HG02970 (cell line): Measurements from ENCODE around the gene HBS1L.

Source experiments
- ATAC-seq: cut with Tn5 transposase; IDR thresholded peaks from one replicate; pipeline ENCODE4 v1.9.1; 2021; ENCODE audit warnings: mild to moderate bottlenecking, moderate library complexity, moderate number of reproducible peaks; ENCODE audit not compliant: unreplicated experiment, low FRiP score

The HBS1L gene

DNA sequence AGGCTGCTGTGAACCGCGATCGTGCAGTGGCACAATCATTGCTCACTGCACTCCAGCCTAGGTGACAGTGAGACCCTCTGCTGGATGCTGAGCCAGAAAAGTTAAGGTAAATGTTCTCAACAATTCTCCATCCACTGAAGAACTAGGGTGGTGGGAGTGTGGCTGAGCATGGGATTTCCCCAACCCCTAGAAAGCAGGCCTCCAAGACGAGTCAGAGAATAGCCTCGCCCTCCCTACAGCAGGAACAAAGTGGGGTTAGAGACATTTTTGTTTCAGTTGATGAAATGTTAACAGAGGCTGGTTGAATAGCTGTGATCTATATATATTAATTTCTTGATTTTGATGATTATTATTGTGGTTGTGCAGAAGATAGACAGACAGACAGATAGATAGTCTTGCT is 98.6 kb downstream of the HBS1L start:
- no peak for ATAC-seq

DNA sequence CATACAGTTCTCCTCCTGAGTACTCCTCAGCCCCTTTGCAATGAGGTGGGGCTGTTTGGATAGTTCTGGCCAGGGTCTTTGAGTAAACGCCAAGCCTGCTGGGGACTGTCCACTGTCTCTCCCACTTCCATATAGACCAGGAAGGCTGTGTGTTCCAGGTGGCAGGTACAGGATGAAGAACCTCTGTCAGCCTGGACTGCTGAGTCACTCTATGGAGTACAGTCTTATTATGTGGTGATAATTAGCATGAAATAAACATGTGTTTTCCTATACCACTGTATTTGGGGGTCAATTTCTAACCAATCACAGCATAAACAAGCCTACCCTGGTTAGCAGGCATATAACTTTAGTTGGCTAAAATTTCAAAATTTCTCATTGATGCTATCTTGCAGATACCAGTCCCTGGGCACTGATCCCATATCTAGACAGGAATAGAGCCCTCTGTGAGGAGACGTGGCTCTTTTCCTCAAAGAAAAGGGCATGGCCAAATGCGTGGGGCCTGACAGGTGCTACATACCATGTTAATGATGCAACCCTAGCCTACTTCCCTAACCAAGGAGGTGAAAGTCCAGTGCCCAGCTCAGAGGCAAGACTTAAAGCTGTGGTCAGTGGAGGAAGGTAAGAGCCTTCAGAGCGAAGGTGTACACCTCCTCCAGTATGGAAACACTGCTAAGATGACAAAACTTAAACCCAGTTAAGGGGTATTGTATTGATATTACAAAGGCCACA is 100.2 kb downstream of the HBS1L start:
- no peak for ATAC-seq

DNA sequence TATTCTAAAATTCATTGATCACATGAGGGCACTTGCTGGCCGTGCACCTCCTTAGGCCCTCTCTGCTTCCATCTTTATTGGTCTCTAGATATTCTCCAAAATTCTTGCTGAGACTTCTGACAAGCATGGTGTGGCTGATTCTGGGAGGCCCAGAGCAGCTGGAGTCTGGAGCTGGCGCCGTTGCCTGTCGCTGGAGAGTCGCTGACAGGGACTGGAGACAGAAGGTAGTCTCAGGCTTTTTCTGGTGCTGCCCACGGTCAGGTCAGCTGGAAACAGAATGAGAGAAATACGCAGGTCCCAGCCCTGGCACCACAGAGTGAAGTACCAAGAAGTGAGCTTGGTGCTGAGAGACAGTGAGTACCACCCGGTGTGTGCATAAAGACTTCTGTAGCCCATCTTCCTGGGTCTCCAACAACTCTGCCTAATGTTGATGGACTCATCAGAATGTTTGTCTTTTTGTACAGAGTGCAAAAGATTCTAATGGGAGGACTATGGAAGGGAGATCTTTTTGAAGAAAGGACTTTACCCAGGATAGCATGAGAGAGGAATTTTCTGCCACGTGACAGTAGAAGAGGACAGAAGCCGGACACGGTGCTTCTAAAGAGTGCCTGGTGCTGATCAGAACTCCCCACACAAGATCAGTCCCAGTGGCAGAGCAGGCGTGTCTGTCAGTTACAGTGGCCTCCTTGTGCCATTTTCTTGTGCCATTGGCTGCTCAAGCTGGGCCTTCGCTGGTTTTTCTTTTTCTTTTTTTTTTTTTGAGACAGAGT is 102.9 kb downstream of the HBS1L start:
- no peak for ATAC-seq

DNA sequence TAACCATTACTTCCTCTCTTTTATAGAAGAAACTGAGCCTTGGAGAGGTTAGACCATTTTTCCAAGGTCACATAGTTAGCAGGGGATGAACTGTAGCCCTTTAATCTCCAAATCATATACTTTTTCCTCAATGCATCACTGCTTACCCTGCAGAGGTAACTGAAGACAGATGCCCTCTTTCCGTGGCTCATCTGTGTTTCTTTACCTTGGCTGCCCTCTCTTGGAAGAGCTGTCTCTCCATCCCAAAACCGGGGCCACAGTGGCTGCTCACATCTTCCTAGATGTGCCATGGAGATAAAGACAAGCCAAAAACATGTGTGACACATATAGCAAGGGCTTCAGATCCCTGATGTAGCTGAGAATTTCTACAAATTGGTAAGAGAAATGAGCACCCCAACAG is 104.1 kb downstream of the HBS1L start:
- no peak for ATAC-seq

DNA sequence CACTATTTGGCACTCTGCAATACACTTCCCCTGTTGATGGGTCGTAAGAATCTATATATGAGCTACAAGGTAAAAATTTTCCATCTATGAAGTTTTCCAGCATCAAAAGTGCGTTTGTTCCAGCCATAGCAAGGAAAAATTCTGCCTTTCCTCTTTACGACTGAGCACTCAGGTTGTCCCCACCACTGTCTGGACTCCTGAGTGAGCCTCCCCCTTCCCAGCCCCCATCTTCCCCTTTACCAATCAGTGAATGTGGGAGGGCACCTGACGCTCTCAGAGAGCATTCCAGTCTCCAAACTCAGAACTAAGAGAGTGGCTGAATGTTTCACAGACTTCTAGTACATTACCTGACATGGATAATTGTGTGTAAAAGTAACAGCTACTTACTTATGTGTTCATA is 104.7 kb downstream of the HBS1L start, which contains the start of gene ALDH8A1:
Gene ALDH8A1, minus strand, starts transcription at position 175 of the 400 bp plus-strand sequence. Its CDS starts 48 bp downstream, at position 127.
- no peak for ATAC-seq

DNA sequence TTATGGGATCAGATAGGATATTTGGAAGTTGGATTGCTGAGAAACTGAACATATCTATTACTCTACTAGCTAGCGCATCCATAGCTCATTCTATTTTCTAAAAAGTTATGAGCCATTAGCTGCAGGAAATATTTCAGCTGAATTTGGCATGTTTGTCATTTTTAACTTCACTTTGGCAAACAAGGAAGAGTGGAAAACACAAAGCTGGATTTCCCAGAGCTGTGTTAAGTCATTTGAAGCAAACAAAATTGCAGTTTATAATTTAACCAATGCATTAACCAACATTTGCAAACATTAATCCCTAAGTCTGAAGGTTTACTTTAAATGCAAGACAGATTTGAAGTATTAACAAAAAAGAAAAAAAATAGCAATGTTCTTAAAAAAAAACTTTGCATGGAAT is 105.9 kb downstream of the HBS1L start:
- no peak for ATAC-seq

DNA sequence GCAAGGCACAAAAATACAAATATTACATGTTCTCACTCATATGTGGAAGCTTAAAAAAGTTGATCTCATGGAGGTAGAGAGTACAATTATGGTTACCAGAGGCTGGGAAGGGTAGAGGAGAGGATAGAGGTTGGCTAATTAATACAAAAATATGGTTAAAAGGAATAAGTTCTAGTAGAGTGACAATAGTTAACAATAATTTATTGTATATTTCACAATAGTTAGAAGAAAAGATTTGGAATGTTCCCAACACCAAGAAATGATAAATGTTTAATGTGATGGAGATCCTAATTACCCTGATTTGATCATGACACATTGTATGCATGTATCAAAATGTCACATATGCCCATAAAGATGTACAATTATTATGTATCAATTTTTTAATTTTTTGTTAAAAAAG is 106.5 kb downstream of the HBS1L start:
- no peak for ATAC-seq

DNA sequence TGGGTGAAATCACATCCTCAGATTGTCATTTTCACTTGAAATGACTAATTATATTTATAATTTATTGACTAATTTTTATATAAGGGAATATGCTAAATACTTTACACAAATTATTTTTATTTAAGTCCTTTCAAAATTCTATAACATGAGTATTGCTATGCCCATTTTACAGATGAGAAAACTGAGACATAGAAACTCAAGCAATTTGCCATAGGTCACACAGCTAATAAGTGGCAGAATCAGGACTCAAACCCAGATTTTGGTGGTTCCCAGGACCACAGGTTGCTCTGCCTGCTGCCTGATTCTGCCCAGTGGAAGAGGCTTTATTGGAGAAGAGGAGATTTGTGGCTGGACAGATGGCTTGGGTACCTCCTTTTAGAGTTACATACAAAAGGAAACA is 109.6 kb downstream of the HBS1L start:
- ATAC-seq: no peak

DNA sequence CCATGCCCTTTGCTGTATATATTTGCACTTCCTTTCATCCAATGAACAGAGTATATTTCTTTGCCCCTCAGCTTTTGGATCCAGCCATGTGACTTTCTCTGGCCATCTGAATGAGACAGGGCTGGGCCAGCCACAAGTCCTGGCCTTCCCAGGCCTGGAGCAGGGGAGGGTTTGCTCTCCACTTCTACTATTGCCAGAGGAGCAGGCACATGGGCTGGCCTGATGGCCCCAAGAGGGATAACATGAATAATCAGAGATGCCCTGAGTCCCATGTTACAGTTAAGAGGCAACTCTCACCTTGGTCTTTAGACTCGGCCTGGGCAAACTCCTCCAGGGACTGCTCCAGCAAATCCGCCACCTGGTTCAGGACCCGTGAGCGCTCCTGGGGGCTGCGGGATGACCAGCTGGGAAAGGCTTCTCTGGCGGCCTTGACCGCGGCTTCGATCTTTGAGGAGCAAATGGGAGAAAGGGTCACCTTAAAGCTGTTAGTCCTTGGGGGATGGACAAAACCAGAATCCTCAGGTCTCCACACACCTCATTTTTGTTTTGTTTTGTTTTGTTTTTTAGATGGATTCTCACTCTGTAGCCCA is 111.0 kb downstream of the HBS1L start:
- no peak for ATAC-seq

DNA sequence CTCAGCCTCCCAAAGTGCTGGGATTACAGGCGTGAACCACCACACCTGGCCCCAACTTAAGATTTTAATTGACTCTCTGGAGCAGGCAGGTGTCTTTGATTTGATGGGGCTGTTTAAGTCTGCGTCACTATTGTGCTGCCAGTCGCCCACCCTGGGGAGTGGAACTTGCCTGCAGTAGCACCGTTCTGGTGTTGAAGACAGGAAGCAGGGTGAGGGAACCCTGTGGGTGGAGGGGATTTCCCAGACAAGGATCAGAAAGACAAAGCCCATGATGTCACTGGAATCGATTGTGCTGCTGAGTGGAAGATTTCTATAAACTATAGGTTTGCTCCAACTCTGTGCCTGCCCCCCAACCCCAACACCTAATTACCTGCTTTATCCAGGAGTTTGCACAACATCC is 115.7 kb downstream of the HBS1L start:
- no peak for ATAC-seq

DNA sequence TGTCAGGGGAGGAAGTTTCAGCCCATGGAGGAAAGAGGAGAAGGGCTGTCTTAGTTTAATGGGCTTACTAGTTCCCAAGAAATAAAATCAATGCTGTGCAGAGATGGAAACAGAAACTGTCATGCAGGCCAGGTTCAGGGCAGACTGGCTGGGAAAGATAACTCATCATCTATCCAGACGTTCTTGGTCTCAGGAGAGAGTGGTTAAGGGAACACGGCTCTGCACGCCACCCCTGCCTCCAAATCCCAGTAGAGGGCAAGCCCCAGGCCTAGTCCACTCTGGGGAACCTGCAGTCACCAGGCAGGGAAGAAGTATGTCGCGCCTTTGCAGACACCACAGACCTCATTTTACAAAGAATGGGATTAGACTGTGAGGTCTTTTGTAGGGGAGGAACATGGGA is 117.2 kb downstream of the HBS1L start:
- no peak for ATAC-seq

DNA sequence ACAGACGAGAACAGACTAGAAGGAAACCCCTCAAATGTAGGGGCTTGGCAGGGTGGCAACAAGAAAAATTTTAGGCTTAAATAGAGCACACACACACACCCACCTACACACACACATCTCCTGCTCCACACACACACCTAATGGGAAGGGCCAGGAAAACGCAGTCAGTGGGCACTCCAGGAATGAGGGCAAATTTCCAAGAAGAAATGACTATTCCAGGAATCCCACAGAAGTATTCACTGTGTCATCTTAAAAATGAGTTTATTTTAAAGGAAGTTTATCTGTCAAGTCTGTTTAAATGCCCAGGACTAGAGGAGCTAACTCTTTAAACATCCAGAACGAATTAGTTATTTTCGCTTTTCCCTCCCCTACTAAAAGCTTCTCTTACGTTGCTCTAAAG is 117.7 kb downstream of the HBS1L start:
- ATAC-seq: no peak

DNA sequence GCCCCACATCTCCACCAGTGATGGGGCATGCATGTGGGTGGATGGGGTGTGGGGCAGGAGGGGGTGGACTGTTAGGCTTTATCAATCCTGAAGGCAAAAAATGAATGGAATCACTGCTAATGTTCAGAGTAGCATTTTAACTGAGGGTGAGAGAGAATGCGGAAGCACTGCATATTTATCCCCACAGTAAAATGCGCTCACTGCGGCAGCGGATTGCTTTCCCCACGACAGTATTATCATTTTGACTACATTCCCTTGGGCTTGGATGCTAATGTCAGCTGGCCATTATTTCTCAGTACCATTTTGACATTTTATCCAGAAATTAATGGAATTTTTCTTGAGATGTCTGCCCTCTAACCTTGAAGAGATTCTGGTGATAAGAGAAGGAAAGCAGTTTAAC is 118.1 kb downstream of the HBS1L start:
- no peak for ATAC-seq

DNA sequence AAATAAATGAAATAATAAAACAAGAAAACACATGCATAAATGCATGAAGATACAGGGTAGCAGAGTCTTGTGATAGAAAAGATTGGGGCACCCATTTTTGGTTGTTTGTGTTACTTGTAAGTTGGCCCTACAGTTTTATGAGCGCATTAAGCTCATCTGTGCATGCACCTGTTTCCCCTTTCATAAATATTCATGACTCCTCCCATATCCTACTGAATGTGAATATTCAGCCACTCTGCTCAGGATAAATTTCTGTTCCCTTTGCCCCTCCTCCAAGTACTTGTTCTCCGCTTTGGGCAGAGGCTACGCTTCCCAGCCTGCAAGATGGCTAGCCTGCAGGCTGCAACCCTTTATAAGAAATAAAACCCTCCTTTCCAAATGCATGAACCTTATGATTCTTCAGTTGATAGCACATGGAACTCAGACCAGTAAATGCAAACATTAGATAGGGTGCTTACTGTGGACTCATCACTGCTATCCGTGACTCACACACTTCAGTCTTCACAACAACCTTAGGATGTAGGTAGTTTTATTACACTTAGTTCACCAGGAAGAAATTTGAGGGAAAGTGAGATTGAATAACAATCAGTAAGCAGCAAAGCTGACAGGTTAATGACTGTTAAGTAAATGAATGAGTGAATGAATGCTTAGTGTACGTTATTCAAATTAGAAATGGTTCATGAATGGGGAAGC is 119.7 kb downstream of the HBS1L start:
- ATAC-seq: no peak

DNA sequence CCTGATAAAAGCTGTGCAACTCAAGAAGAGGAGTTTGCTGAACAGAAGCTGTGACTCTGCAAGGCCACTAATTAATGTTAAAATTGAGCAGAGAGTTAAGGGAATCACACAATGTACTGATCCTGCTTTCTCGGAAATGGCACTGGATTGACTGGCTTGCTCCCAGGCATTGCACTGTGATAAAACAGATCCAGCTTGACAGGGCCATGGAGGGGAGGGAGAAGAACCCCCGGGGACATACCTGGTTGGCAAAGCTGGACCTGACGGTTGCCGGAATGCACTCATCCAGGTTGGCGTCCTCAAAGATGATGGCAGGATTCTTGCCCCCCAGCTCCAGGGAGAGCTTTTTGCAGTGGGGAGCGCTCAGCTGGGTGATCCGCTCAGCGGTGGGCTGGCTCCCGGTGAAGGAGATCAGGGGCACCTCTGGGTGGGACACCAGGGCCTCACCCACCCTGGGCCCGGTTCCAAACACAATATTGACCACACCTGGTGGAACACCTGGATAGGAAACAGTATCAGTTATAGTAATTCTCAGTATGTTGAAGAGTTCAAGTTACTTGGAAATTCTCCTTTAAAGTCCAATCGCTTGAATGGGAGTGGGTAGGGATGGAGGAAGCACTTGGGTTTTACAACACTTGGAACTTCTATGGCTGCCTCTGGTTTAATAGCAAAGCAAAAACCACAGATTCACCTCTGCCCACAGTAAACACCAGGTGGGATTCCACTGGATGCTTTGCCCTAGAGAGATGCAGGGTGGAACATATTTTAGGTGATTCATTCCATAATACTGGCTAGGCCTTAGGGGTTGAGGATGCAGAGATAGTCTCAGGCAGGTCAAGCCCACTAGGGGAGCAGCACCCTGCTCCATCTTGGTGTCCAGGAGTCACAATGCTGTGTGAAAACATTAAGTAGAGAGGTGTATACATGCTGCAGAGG is 121.8 kb downstream of the HBS1L start:
- no peak for ATAC-seq

DNA sequence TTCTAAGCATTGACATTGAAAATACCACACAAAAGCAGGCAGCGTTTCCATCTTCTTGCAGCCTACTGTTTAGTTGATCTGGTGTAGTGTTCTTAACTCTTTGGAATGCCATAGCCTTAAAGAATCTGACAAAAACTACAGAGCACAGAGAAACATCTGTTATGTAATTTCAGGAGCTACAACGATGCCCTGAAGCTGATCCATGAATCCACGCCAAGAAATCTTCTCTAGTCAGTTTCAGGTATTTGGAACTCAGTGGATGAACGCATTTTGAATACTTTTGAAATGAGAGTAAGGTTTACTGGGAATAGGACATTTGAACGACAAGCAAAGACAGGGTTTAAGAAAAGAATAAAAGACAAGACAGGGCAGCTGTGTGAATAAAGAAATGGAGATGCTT is 122.5 kb downstream of the HBS1L start:
- ATAC-seq: no peak

DNA sequence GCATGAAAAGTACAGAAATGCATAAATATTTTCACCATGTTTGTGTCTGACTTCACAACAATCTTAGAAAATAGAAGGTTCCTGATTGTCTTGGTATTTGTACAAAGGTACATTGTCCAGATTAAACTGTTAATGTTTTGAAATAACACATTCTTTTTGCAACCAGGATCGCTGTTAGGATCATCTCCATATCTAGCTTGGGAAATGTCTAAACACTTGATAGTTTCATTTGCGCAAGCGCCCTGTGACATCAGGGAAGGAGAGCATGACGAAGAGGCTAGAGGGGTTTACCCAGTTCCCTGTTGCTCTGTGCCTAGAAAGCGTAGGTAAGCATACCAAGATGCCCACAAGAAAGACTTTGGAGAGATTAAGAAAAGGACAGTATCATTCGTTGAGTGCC is 124.2 kb downstream of the HBS1L start:
- no peak for ATAC-seq

DNA sequence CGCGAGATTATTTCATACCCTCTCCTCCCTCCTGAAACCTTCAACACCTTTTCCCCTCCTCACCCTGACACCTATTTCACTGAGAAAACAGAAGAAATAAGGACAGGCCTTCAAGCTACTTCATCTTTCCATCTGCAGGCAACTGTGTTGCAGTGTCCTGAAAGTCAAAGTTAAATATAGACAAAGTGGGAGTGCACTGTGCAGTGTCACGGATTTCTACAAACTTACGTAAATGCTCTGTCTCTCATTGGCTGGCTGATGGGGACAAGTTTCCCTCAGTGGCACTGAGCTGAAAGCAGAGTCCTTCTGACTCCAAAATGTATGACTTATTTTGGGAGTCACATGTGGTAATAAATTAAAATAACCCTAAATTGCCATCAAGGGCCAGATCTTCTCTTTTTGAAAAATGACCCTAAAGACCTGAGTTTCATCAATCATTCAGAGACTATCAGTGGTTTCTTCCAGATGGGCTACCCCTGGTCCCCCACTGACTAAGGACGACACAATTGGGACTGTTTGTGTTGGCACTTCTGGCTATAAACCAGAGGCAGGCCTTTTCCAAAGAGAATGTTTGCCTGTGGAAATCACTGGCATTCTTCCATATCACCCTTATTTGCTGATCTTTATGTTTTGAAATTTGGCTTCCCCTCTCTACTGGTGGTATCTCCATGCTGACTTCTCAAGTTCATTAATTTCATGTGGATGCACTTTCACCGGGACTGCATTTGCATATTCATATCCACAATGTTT is 126.3 kb downstream of the HBS1L start:
- no peak for ATAC-seq

DNA sequence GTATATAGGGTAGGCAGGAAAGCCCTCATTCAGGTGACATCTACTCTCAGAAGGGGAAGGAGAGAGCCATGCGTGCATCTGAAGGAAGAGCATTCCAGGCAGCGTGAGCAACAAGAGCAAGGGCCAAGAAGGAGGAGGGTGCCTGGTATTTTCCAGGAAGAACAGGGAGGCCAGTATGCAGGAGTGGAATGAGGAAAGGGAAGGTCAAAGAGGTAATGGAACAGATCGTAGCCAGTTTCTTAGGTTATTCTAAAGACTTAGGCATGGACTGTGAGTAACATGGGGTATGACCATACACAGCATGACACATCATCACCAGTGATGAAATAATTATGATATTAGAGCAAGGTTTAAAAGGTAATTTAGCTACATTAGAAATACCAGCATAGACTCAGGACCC is 128.8 kb downstream of the HBS1L start:
- no peak for ATAC-seq
